Endodermal cell (in vitro differentiated cells): Measurements from ENCODE around the gene LPAR5. TPM values are rescaled to one million over a fixed set of nuclear protein-coding genes. Genes with fewer than 3 reads are reported as not detected.

Experiments used
- DNase-seq: peaks from one replicate; pipeline ENCODE4 v3.0.0-alpha.2; 2017
- H3K27ac ChIP-seq: 2 replicates; pipeline ENCODE4 v1.5.1; 2013; ENCODE audit warnings: mild to moderate bottlenecking, low read depth, low read length, moderate library complexity
- H3K27me3 ChIP-seq: 2 replicates; pipeline ENCODE4 v1.6.1; 2013; ENCODE audit warnings: mild to moderate bottlenecking, low read length, moderate library complexity; ENCODE audit not compliant: insufficient read depth, control insufficient read depth, poor library complexity, severe bottlenecking
- H3K36me3 ChIP-seq: 2 replicates; pipeline ENCODE4 v1.7.0; 2013; ENCODE audit warnings: mild to moderate bottlenecking, low read length, moderate library complexity; ENCODE audit not compliant: control insufficient read depth, insufficient read depth
- H3K4me1 ChIP-seq: one replicate; pipeline ENCODE4 v1.7.0; 2013; ENCODE audit warnings: low read length; ENCODE audit not compliant: control insufficient read depth, insufficient read depth
- H3K4me3 ChIP-seq: 2 replicates; pipeline ENCODE4 v1.5.1; 2013; ENCODE audit warnings: mild to moderate bottlenecking, low read length, moderate library complexity
- H3K9ac ChIP-seq: 2 replicates; pipeline ENCODE4 v1.6.1; 2013; ENCODE audit warnings: mild to moderate bottlenecking, low read length, moderate library complexity; ENCODE audit not compliant: poor library complexity, severe bottlenecking; ENCODE audit errors: extremely low read depth
- H3K9me3 ChIP-seq: 2 replicates; pipeline ENCODE4 v1.6.1; 2013; ENCODE audit warnings: mild to moderate bottlenecking, low read length, moderate library complexity; ENCODE audit not compliant: control insufficient read depth
- H3K27ac Mint-ChIP-seq: 2 replicates; pipeline ENCODE4 v1.8.0; 2020; ENCODE audit warnings: mixed read lengths
- H3K27me3 Mint-ChIP-seq: 2 replicates; pipeline ENCODE4 v1.8.0; 2021; ENCODE audit warnings: mild to moderate bottlenecking, mixed read lengths; ENCODE audit not compliant: insufficient read depth
- H3K36me3 Mint-ChIP-seq: 2 replicates; pipeline ENCODE4 v1.8.0; 2020; ENCODE audit warnings: low read depth, mixed read lengths
- H3K4me1 Mint-ChIP-seq: 2 replicates; pipeline ENCODE4 v1.8.0; 2020; ENCODE audit warnings: mixed read lengths
- H3K4me3 Mint-ChIP-seq: 2 replicates; pipeline ENCODE4 v1.8.0; 2020; ENCODE audit warnings: mild to moderate bottlenecking, moderate library complexity, mixed read lengths
- H3K9me3 Mint-ChIP-seq: 2 replicates; pipeline ENCODE4 v1.8.0; 2020; ENCODE audit warnings: mild to moderate bottlenecking, mixed read lengths
- WGBS, 2 experiments: methylation state at CpG; one replicate each; pipeline versions ENCODE4 v1.1.5 to v1.1.7; 2013; ENCODE audit warnings: missing lambda C conversion rate in 2 of 2, mixed read lengths in 1 of 2; ENCODE audit not compliant: insufficient coverage in 1 of 2, insufficient read length in 1 of 2; 5-methylcytosine and 5-hydroxymethylcytosine counted together
- total RNA-seq, 2 donors: library from RNA; stranded (reverse); fragmentation: NEBNext Ultra II Directional in 1 of 2; extraction: Animal tissue kit (Norgen Biotek cat#: 25700) in 1 of 2; gene quantifications; 2 replicates in 1 of 2; 3 replicates in 1 of 2; pipeline ENCODE4 v1.2.1, GENCODE V29; 2021
- TF ChIP-seq, protein P1 (sequence below): fragments of 200-600 bp; sonication (generic); conservative IDR thresholded peaks from 2 replicates; pipeline ENCODE4 v1.5.0; 2021; ENCODE audit warnings: antibody characterized with exemption, mild to moderate bottlenecking

Gene LPAR5
- total RNA-seq, 2 donors from 2014 or later = 0.24 to 0.73 TPM

DNA sequence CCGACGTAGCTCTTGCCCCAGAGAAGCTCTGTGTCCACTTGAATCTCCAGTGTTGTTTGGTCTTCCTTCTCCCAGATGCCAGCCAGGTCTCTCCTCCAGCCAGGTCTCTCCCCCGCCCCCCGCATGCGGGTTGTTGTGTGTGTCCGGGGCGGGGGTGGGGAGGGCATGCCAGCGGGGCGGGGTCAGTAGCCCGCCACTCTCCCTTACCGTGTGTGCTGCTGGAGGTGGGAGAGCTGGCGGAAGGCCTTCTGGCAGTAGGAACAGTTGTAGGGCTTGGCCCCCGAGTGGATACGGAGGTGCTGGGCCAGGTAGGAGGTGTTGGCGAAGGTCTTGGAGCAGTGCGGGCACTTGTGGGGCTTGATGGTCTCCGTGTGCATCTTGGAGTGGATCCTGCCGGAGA is 36.4 kb upstream of the LPAR5 start:
- H3K4me1 Mint-ChIP-seq = no peaks in the 10 kb centered on the region
- H3K9me3 Mint-ChIP-seq = no peaks in the 10 kb centered on the region
- no peaks in the 10 kb centered on the region for H3K4me1 ChIP-seq
- TF ChIP-seq, protein P1, sequence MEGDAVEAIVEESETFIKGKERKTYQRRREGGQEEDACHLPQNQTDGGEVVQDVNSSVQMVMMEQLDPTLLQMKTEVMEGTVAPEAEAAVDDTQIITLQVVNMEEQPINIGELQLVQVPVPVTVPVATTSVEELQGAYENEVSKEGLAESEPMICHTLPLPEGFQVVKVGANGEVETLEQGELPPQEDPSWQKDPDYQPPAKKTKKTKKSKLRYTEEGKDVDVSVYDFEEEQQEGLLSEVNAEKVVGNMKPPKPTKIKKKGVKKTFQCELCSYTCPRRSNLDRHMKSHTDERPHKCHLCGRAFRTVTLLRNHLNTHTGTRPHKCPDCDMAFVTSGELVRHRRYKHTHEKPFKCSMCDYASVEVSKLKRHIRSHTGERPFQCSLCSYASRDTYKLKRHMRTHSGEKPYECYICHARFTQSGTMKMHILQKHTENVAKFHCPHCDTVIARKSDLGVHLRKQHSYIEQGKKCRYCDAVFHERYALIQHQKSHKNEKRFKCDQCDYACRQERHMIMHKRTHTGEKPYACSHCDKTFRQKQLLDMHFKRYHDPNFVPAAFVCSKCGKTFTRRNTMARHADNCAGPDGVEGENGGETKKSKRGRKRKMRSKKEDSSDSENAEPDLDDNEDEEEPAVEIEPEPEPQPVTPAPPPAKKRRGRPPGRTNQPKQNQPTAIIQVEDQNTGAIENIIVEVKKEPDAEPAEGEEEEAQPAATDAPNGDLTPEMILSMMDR = no peak
- H3K9ac ChIP-seq = no peak overlapping the region
- no peaks in the 10 kb centered on the region for H3K9me3 ChIP-seq
- peaks cover 98% of the 10 kb centered on the region for H3K36me3 ChIP-seq
- no peak overlapping the region for H3K4me3 ChIP-seq
- H3K27me3 Mint-ChIP-seq = no peaks in the 10 kb centered on the region
- DNase-seq = no peak
- no peak overlapping the region for H3K27ac Mint-ChIP-seq
- WGBS, 2 experiments = 91 to 96% methylated on average over 8 to 18 of the region's 18 CpGs
- H3K27ac ChIP-seq = no peak overlapping the region
- H3K27me3 ChIP-seq = no peaks in the 10 kb centered on the region
- no peak overlapping the region for H3K4me3 Mint-ChIP-seq
- peaks cover 93% of the 10 kb centered on the region for H3K36me3 Mint-ChIP-seq

DNA sequence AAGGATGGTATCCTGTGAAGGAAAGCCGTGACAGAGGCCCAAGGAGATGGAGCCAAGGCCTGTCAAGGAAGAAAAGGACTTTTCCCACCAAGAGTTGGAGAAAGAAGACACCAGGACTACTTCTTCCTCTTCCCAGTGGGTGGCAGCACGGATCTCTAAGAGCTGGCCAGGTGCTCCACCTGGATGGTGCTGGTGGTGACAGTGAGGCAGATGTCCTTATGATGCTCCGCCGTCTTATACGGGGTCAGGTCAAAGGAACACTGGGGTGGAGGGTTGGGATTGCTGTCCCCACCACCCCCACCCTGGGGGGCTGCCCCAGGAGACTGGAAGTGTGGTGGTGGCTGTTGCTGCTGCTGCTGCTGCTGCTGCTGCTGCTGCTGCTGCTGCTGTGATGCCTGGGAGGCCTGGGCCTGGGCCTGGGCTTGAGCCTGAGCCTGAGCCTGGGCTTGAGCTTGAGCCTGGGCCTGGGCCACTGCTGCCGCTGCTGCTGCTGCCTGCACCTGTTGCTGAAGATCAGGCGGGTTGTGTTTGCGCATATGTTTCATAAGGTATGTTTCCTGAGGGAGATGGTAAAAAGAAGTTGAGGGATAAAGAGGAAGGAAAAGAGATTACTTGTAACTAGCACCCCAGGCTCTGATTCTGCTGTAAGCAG is 31.9 kb upstream of the LPAR5 start:
- TF ChIP-seq, protein P1 = peak; percentile 77
- Mint-ChIP-seq H3K27ac (no peak overlapping the region), H3K27me3 (no peaks in the 10 kb centered on the region), H3K9me3 (no peaks in the 10 kb centered on the region), H3K4me1 (peaks cover 3% of the 10 kb centered on the region), H3K36me3 (peaks cover 62% of the 10 kb centered on the region), H3K4me3 (no peak overlapping the region)
- Histone ChIP-seq H3K4me3 (no peak overlapping the region), H3K36me3 (peaks cover 67% of the 10 kb centered on the region), H3K27me3 (no peaks in the 10 kb centered on the region), H3K4me1 (no peaks in the 10 kb centered on the region), H3K27ac (no peak overlapping the region), H3K9me3 (no peaks in the 10 kb centered on the region), H3K9ac (no peak overlapping the region)
- WGBS, 2 experiments = 92 to 100% methylated on average over 3 to 8 of the region's 8 CpGs
- DNase-seq = peak; percentile 81

DNA sequence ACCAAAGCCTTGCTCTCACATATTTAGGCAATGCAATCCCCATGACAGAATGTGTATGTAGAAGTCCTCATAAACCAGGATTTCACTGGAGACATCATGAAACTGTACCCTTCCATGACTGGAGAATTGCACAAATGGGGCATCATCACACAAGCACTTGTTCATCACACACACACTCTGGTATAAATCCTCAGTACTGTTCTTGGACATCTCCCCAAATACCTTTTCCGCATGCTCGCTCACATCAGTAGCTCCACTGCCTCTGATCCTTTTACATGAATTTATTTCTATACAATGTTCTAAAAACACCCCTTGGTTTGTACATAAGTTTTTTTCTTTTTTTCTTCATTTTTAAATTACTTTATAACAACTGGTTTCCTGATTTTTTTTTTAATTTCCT is 30.5 kb upstream of the LPAR5 start:
- no peak overlapping the region for H3K27ac ChIP-seq
- WGBS, 2 experiments = 96 to 100% methylated on average over 2 of the region's 2 CpGs
- H3K4me1 Mint-ChIP-seq = peaks cover 10% of the 10 kb centered on the region

More for the DNA sequence above, 30.5 kb upstream of the LPAR5 start:
- no peak overlapping the region for H3K27ac Mint-ChIP-seq
- no peak overlapping the region for H3K4me3 ChIP-seq
- H3K9ac ChIP-seq = no peak overlapping the region
- no peak for DNase-seq
- TF ChIP-seq, protein P1 = no peak
- no peaks in the 10 kb centered on the region for H3K27me3 ChIP-seq
- peaks cover 2% of the 10 kb centered on the region for H3K4me1 ChIP-seq
- no peaks in the 10 kb centered on the region for H3K27me3 Mint-ChIP-seq
- no peak overlapping the region for H3K4me3 Mint-ChIP-seq
- no peaks in the 10 kb centered on the region for H3K9me3 ChIP-seq
- H3K36me3 Mint-ChIP-seq = peaks cover 49% of the 10 kb centered on the region
- peaks cover 52% of the 10 kb centered on the region for H3K36me3 ChIP-seq
- no peaks in the 10 kb centered on the region for H3K9me3 Mint-ChIP-seq
